Vagina (tissue), 2 donors: ENCODE data around the gene ALG3. TPM values are rescaled to one million over a fixed set of nuclear protein-coding genes. Genes with fewer than 3 reads are reported as not detected.
A peak's percentile ranks its signal among the peaks of the same experiment; 100 is the strongest.

ENCODE experiments used
- DNase-seq, 2 donors: peaks; one replicate each; pipeline ENCODE4 v3.0.0-alpha.2; 2017; ENCODE audit errors: extremely low spot score in 2 of 2
- H3K27ac ChIP-seq: fragments of 200-600 bp; sonication (generic); one replicate; pipeline ENCODE4 v1.5.1; 2019
- H3K27me3 ChIP-seq: fragments of 200-600 bp; sonication (generic); one replicate; pipeline ENCODE4 v1.5.1; 2019
- H3K36me3 ChIP-seq, 2 donors: fragments of 200-600 bp; sonication (generic); one replicate each; pipeline ENCODE4 v1.5.1; 2017 to 2019
- H3K4me1 ChIP-seq: fragments of 200-600 bp; sonication (generic); one replicate; pipeline ENCODE4 v1.5.1; 2019
- H3K4me3 ChIP-seq, 2 donors: fragments of 200-600 bp; sonication (generic); 1 replicate in 1 of 2; 2 replicates in 1 of 2; pipeline ENCODE4 v1.5.1; 2016 to 2019
- H3K9me3 ChIP-seq: fragments of 200-600 bp; sonication (generic); one replicate; pipeline ENCODE4 v1.5.1; 2019
- POLR2A ChIP-seq, 2 donors: fragments of 450-650 bp; IDR thresholded peaks; one replicate each; pipeline ENCODE4 v1.6.1; 2017; ENCODE audit warnings: antibody characterized with exemption in 2 of 2, mild to moderate bottlenecking in 2 of 2, moderate library complexity in 2 of 2
- POLR2AphosphoS5 ChIP-seq, 2 donors: sonication (generic); formaldehyde crosslinking; IDR thresholded peaks; one replicate each; pipeline ENCODE4 v1.9.0; 2017; ENCODE audit warnings: antibody characterized with exemption in 2 of 2, mild to moderate bottlenecking in 2 of 2, low read depth in 1 of 2; ENCODE audit not compliant: insufficient read depth in 1 of 2
- intact Hi-C: fragments of 100-400 bp; cut with DNase I; formaldehyde crosslinking; loops from one replicate; pipeline ENCODE4 v1.15.1; 2023
- total RNA-seq: library from RNA; depleted of rRNA; stranded (reverse); fragments of >200 nt; gene quantifications from one replicate; pipeline ENCODE4 v1.2.3, GENCODE V29; 2016
- TF ChIP-seq, protein P1 (sequence below), 3 experiments: fragments of 450-650 bp in 2 of 3; fragments of 200-600 bp in 1 of 3; sonication (generic) in 1 of 3; IDR thresholded peaks; one replicate each; pipeline ENCODE4 v1.5.1; 2017 to 2019; ENCODE audit warnings: antibody characterized with exemption in 3 of 3, mild to moderate bottlenecking in 2 of 3, moderate library complexity in 2 of 3

Gene ALG3
- total RNA-seq, 1 donor from 2014 or later, result 58.2 TPM

DNA sequence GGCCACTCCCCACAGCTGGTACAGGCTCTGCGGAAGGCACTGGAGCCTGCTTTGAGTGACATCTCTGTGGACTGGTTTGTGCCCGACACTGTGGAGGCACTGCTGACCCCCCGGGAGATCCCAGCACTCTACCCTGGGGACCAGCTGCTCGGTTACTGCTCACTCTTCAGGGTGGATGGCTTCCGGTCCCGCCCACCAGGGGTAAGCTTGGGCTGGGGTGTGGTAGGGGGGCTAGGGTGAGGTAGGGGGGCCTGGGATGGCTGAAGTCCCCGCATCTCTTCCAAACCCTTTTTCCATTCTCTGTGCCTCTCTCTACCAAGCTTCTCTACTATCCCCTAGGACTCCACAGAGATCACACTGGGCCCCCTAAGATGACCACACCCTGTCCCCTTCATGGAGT, 11.6 kb downstream of the ALG3 start:
- peaks cover 9% of the 10 kb centered on the region for H3K4me1 ChIP-seq
- H3K27me3 ChIP-seq, result no peaks in the 10 kb centered on the region
- H3K36me3 ChIP-seq, result no peaks in the 10 kb centered on the region
- H3K9me3 ChIP-seq, result no peaks in the 10 kb centered on the region
- no peak for TF ChIP-seq POLR2AphosphoS5 (IDR thresholded peaks at IDR 0.05; ENCODE audit: insufficient read depth in 1 of 2, low read depth in 1 of 2)
- TF ChIP-seq, protein P1, sequence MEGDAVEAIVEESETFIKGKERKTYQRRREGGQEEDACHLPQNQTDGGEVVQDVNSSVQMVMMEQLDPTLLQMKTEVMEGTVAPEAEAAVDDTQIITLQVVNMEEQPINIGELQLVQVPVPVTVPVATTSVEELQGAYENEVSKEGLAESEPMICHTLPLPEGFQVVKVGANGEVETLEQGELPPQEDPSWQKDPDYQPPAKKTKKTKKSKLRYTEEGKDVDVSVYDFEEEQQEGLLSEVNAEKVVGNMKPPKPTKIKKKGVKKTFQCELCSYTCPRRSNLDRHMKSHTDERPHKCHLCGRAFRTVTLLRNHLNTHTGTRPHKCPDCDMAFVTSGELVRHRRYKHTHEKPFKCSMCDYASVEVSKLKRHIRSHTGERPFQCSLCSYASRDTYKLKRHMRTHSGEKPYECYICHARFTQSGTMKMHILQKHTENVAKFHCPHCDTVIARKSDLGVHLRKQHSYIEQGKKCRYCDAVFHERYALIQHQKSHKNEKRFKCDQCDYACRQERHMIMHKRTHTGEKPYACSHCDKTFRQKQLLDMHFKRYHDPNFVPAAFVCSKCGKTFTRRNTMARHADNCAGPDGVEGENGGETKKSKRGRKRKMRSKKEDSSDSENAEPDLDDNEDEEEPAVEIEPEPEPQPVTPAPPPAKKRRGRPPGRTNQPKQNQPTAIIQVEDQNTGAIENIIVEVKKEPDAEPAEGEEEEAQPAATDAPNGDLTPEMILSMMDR (IDR thresholded peaks at IDR 0.05), result no peak
- no peak overlapping the region for H3K27ac ChIP-seq
- intact Hi-C loops, result no loop called here
- H3K4me3 ChIP-seq, result no peak overlapping the region
- DNase-seq, result no peak

DNA sequence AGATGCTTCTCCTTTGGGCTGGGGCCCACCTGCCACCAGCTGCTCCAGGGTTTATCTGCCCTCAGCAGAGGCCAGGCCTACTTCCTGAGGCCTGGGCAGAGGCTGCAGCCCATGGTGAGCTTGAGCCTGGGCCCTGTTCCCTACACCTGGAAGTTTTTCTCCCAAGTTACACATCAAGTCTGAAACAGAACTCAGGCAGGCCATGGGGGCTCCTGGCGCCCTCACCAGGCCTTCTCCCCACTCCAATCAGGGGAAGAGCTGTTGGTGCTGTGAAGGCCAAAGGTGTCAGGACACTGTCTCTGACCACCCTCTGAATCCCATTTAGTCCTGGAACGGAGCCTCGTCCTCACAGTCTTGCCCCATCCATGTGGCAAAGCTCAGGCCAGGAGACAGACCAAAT, 12.1 kb downstream of the ALG3 start:
- Histone ChIP-seq H3K4me1 (peaks cover 7% of the 10 kb centered on the region), H3K27me3 (no peaks in the 10 kb centered on the region), H3K36me3 (no peaks in the 10 kb centered on the region), H3K9me3 (no peaks in the 10 kb centered on the region), H3K27ac (no peak overlapping the region), H3K4me3 (no peak overlapping the region)
- TF ChIP-seq, protein P1 (IDR thresholded peaks at IDR 0.05), result no peak
- TF ChIP-seq POLR2A (IDR thresholded peaks at IDR 0.05) (no peak), POLR2AphosphoS5 (IDR thresholded peaks at IDR 0.05; ENCODE audit: insufficient read depth in 1 of 2, low read depth in 1 of 2) (no peak)
- DNase-seq, result no peak
- intact Hi-C loops, result no loop called here

DNA sequence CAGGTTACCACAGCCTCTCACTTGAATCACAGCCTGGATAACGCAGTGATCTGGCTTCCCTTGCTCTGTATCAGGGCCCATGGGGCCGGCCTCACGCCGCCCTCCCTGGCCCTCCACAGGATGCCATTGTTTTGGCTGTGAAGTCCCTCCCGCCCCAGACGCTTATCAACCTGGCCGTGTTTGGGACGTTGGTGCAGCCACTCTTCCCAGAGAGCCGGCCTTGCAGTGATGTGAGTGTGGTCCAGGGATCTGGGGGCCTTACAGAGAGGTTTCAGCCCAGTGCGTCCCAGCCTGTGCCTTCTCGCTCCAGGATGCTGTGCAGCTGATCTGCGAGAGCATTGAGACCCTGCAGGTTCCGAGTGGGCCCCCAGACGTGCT, 12.7 kb downstream of the ALG3 start:
- H3K36me3 ChIP-seq, result no peaks in the 10 kb centered on the region
- H3K27me3 ChIP-seq, result peaks cover 2% of the 10 kb centered on the region
- no peaks in the 10 kb centered on the region for H3K9me3 ChIP-seq
- no peak for DNase-seq
- peaks cover under 1% of the 10 kb centered on the region for H3K4me1 ChIP-seq
- TF ChIP-seq POLR2AphosphoS5 (IDR thresholded peaks at IDR 0.05; ENCODE audit: insufficient read depth in 1 of 2, low read depth in 1 of 2) (no peak), POLR2A (IDR thresholded peaks at IDR 0.05) (no peak)
- TF ChIP-seq, protein P1 (IDR thresholded peaks at IDR 0.05), result no peak
- intact Hi-C loops, result no loop called here
- no peak overlapping the region for H3K27ac ChIP-seq
- no peak overlapping the region for H3K4me3 ChIP-seq

DNA sequence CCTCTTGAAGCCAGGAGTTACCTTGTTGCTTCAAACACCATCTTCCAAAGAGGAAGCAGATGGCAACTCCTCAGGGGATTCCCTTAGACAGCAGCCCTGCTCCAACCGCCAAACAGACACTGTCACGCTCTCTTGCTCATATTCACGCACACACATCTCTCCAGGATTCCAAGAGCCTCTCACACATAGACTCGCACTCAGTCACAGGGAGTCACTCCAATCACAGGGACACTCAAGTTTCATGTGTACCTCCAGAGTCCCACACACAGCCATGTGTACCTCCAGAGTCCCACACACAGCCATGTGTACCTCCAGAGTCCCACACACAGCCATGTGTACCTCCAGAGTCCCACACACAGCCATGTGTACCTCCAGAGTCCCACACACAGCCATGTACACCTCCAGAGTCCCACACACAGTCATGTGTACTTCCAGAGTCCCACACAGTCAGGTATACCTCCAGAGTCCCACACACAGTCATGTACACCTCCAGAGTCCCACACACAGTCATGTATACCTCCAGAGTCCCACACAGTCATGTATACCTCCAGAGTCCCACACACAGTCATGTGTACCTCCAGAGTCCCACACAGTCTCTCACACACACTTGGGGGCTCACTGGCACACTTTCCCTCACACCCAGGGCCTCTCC, 13.3 kb downstream of the ALG3 start:
- Histone ChIP-seq H3K9me3 (no peaks in the 10 kb centered on the region), H3K4me3 (no peak overlapping the region), H3K27ac (no peak overlapping the region), H3K4me1 (no peaks in the 10 kb centered on the region), H3K27me3 (peaks cover 7% of the 10 kb centered on the region), H3K36me3 (no peaks in the 10 kb centered on the region)
- no peak for TF ChIP-seq POLR2AphosphoS5 (IDR thresholded peaks at IDR 0.05; ENCODE audit: insufficient read depth in 1 of 2, low read depth in 1 of 2)
- TF ChIP-seq, protein P1 (IDR thresholded peaks at IDR 0.05), result no peak
- no peak for TF ChIP-seq POLR2A (IDR thresholded peaks at IDR 0.05)
- intact Hi-C loops, result no loop called here
- peak in 1 of 2 donors; percentile 54 for DNase-seq

DNA sequence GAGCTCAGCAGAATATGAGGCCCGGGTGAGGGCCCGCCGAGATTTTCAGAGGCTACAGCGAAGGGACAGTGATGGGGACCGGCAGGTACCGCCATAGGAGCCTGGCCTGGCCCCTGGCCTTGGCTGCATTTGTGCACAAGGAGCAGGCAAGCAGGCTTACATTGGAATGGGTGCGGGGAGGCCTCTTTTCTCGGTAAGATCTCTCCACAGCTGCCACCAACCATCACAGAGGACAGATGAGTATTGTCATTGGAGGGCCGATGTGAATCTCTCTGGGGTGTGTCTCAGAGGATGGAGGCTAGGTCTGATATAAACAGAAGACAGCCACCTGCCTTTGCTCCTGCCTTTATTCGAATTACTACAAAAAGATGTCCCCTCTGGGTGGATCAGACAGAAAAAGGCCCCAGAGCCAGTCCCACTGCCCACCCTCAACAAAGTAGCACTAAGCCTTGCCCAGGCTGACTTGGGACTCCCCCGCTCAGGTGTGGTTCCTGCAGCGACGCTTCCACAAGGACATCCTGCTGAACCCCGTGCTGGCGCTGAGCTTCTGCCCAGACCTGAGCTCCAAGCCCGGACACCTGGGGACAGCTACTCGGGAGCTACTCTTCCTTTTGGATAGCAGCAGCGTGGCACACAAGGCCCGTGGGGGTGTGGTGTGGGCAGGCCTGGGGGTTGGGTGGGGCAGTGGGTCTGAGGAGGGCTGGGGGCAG, 13.9 kb downstream of the ALG3 start:
- H3K36me3 ChIP-seq, result no peaks in the 10 kb centered on the region
- H3K27me3 ChIP-seq, result peaks cover 13% of the 10 kb centered on the region

More for the DNA sequence above, 13.9 kb downstream of the ALG3 start:
- Histone ChIP-seq H3K27ac (no peak overlapping the region), H3K9me3 (no peaks in the 10 kb centered on the region), H3K4me1 (peaks cover 6% of the 10 kb centered on the region), H3K4me3 (no peak overlapping the region)
- intact Hi-C loops, result no loop called here
- no peak for DNase-seq
- TF ChIP-seq, protein P1 (IDR thresholded peaks at IDR 0.05), result no peak
- TF ChIP-seq POLR2A (IDR thresholded peaks at IDR 0.05) (no peak), POLR2AphosphoS5 (IDR thresholded peaks at IDR 0.05; ENCODE audit: insufficient read depth in 1 of 2, low read depth in 1 of 2) (no peak)
